GM21723 (cell line): ENCODE results near the gene DYNC2LI1.
"Not testable (repeated sequence)": the region's sequence is repeated elsewhere in the genome, so short reads cannot be mapped to it uniquely, and the experiment has no call there.

Experiments used
- ATAC-seq: cut with Tn5 transposase; IDR thresholded peaks from one replicate; pipeline ENCODE4 v1.9.1; 2021; ENCODE audit warnings: mild to moderate bottlenecking, moderate library complexity; ENCODE audit not compliant: unreplicated experiment

DYNC2LI1 gene

GRCh38 chr2:43773876-43774613 lies at the start of gene DYNC2LI1:
DYNC2LI1 (plus strand) TSS chr2:43774039; CDS start chr2:43774139, 100 bp downstream.
- peak; percentile 100 for ATAC-seq

GRCh38 chr2:43724728-43725526 lies 48.9 kb upstream of the DYNC2LI1 start:
- no peak for ATAC-seq

- ATAC-seq, result no peak
Observed at GRCh38 chr2:43725711-43726246, 48.1 kb upstream of the DYNC2LI1 start.

- not testable (repeated sequence) for ATAC-seq
Observed at GRCh38 chr2:43726961-43727633, 46.7 kb upstream of the DYNC2LI1 start.

DNA sequence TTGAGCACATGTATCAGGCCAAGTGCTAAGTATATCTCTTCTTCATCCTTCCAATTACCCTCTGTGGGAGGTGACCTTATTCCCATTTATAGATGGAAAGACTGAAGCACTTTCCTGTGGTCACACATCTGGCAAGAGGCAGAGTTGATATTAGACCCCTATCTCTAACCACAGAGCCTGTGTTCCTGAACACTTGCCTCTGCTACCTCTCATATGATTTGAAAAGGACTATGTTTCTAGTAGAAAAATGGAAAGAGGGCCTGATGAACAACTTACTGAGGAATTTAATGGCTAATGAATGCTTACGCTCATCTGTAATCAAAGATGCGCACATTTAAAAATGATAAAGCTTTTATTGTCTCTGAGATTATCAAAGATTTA lies 46.2 kb upstream of the DYNC2LI1 start:
- no peak for ATAC-seq

DNA sequence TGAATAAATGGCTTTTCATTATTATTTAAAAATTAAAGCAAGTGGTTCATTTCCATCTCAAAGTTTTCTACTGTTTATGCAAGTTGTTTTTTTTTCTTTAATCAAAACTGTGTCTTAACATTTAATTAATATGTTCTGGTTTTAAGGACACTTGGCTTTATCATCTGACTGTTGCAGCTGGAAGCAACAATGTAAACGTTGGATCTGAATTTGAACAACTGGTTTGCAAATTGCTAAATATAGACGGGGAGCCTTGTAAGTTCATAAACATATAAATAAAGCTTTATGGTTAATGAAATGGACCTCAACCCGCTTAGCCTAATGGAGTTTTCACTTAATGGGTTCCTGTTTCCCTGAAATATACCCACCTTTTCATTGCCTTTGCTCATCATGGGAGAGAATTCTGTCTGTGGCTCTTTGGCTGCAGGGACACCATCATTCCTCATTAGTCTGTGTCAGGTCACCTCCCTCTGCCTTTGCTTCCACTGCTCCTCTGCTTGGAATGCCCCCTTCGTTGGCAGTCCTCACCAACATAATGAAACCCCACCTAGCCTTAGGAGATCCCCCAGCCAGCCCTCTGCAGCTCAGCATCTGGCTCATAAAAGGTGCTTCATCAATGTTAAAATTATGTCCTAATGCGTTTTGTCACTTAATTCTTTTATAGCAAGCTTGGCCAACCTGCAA lies 44.2 kb upstream of the DYNC2LI1 start:
- no peak for ATAC-seq

DNA sequence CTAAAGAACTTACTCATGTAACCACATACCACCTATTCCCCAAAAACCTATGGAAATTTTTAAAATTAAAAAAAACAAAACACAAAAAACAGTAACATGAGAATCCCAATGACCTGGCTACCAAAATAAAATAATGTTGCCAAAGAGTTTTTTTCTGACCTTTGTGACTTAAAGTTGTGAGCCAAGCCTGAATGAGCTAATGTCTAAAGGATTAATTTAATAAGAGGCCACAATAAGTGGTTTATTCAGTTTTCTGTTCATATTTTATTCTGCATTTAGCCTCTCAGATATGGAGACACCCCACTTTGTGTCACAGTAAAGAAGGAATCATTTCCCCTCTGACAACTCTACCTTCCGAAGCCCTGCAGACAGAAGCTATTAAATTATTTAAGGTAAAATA lies 42.6 kb upstream of the DYNC2LI1 start:
- ATAC-seq, result no peak

DNA sequence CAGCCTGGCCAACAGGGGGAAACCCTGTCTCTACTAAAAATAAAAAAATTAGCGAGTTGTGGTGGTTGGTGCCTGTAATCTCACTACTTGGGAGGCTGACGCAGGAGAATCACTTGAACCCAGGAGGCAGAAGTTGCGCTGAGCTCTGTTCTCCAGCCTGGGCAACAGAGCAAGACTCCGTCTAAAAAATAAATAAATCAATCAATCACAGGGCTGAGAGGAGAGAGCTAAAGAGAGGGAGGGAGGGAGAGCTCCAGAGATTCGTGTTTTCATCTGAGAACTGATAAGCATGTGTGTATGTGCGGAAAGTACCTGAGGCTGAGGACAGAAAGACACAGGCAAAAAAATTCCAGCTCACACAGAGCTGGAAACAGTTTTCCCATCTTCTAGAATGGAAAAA lies 37.2 kb upstream of the DYNC2LI1 start:
- ATAC-seq, result no peak

GRCh38 chr2:43737097-43737854 lies 36.6 kb upstream of the DYNC2LI1 start:
- no peak for ATAC-seq

GRCh38 chr2:43737855-43738254 lies 36.0 kb upstream of the DYNC2LI1 start:
- no peak for ATAC-seq

- ATAC-seq, result no peak
Observed at GRCh38 chr2:43738257-43738656, 35.6 kb upstream of the DYNC2LI1 start.

DNA sequence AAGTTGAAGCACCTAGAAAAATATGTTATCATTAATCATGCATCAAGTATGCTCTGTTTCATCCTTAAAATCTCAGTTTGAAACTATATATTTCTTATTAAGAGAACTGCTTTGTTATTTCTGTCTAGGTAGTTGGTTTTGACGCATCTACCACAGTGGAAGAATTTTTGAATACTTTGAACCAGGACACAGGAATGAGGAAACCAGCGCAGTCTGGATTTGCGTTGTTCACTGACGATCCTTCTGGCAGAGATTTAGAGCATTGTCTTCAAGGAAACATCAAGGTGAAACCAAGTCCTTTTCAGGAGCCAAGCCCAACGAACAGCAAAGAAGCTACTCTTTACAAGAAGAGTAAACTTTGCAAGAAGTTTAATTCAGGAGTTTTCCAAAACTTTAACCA lies 30.1 kb upstream of the DYNC2LI1 start:
- ATAC-seq, result no peak

DNA sequence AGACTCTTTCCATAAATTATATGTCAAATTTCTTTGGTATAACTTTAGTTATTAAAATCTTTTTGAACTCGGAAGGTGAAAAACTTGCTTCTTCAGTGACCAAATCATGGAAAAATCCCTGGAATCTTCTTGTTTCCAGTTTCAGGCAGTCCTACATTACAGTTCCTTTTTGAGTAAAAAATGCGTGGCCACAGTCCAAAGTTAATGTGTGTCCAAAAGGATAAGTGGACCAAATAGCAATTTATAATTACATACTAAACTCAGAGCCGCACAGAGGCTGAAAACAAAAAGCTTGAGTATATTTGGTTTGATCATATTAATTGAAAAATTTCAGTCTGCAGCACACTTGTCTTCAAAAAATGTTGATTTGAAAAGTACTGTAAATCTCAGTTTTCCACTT lies 28.4 kb upstream of the DYNC2LI1 start:
- ATAC-seq, result no peak

GRCh38 chr2:43748333-43748732 lies 25.5 kb upstream of the DYNC2LI1 start:
- no peak for ATAC-seq

DNA sequence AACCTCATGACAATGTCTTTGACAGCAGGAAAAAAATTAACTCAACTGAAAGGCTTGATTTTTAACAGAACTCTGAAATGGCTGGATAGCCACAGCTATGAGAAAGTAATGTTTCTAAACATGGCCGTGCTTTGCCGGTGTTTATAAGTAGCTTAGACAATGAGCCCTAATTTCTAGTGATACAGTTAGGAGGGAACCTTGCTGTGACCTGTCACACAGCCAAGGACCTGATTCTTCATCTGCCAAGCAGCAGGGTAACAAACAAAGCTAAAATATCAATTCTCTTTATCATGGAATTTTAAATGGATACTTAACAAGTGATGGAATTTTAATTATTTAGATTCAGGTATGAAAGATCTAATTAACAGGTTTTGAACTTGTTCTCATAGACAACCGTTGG lies 24.3 kb upstream of the DYNC2LI1 start:
- ATAC-seq, result no peak

- ATAC-seq, result no peak
Observed at GRCh38 chr2:43751476-43751990, 22.3 kb upstream of the DYNC2LI1 start.

DNA sequence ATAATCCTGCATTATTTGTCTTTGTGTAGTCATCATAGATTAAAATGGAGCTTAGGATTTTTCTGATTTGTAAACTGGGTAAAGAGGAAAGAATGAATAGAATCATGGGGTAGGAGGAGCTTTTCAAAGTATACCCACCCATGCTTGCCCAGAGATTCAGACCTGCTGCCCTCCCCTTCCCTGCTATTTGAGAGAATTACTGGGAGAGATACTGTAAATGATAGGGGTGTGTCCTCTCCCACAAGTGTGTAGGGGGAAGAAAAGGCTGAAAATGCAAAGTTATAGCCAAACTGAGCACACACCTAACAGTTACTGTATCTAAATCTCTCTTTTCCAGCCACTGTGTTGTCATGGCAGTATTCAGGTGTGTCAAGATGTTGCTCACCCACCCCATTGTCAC lies 21.5 kb upstream of the DYNC2LI1 start:
- no peak for ATAC-seq

DNA sequence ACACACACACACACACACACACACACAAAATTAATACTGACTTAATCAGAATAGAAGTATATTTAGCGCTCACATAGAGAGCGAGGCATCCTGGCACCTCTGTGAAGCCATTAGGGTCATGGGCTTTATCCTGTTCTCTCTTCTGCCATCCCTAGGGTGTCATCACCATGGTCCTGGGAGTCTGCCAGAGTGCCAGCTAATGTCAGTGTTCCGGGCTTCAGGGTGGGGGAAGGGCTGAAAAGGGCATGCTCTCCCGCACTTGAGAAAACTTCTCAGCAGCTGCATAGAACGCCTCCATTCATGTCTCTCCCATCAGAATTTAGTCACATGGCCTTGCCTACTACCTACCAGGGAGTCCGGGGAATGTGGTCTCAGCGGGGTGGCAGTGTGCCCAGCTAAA lies 19.7 kb upstream of the DYNC2LI1 start:
- no peak for ATAC-seq

- ATAC-seq, result no peak
Observed at GRCh38 chr2:43758739-43759138, 15.1 kb upstream of the DYNC2LI1 start.

DNA sequence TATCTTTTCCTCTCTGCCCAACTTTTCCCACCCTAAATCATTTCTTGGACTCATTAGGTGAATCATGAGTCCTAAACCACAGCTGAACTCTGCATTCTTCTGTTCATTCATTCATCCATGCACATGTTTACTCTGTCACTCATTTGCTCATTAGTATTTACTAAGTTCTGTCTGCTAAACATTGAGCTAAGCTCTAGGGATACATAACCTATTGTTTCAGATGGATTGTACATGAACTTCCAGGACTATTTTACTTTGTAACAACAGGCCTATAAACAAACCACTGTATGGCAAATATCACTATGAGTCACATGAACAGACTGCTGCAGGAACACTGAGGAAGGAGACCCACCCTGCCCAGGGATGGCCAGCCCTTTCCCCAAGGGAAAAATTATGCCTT lies 14.6 kb upstream of the DYNC2LI1 start:
- ATAC-seq, result no peak
